ENCODE data around the gene TTC9. TPM values are rescaled to one million over a fixed set of nuclear protein-coding genes. Genes with fewer than 3 reads are reported as not detected.
"Not testable (repeated sequence)": the region's sequence is repeated elsewhere in the genome, so short reads cannot be mapped to it uniquely, and the experiment has no call there.

Gene TTC9
- total RNA-seq, 1 donor from 2014 or later, result 0.13 TPM

GRCh38 chr14:70677341-70677740, 35.6 kb downstream of the TTC9 start:
- no peak for DNase-seq (ENCODE audit: low read depth, low spot score)

GRCh38 chr14:70680748-70681147, 39.0 kb downstream of the TTC9 start:
- no peak for DNase-seq (ENCODE audit: low read depth, low spot score)

- DNase-seq (ENCODE audit: low read depth, low spot score), result no peak
These were observed 42.3 kb downstream of the TTC9 start for GRCh38 chr14:70683983-70684382.

GRCh38 chr14:70685474-70686197, 43.9 kb downstream of the TTC9 start:
- no peak for DNase-seq (ENCODE audit: low read depth, low spot score)

- no peak for DNase-seq (ENCODE audit: low read depth, low spot score)
These were observed 50.5 kb downstream of the TTC9 start for GRCh38 chr14:70692210-70692609.

- no peak for DNase-seq (ENCODE audit: low read depth, low spot score)
These were observed 54.3 kb downstream of the TTC9 start for GRCh38 chr14:70696026-70696425.

GRCh38 chr14:70697701-70698100, 56.0 kb downstream of the TTC9 start:
- DNase-seq (ENCODE audit: low read depth, low spot score), result no peak

- no peak for DNase-seq (ENCODE audit: low read depth, low spot score)
These were observed 56.6 kb downstream of the TTC9 start for GRCh38 chr14:70698288-70698687.

- DNase-seq (ENCODE audit: low read depth, low spot score), result no peak
These were observed 57.9 kb downstream of the TTC9 start for GRCh38 chr14:70699646-70700045.

- DNase-seq (ENCODE audit: low read depth, low spot score), result no peak
These were observed 59.4 kb downstream of the TTC9 start for GRCh38 chr14:70700955-70701585.

GRCh38 chr14:70701610-70702009, 59.9 kb downstream of the TTC9 start:
- DNase-seq (ENCODE audit: low read depth, low spot score), result no peak

GRCh38 chr14:70702161-70702560, 60.4 kb downstream of the TTC9 start:
- no peak for DNase-seq (ENCODE audit: low read depth, low spot score)

GRCh38 chr14:70703621-70704168, 62.0 kb downstream of the TTC9 start:
- not testable (repeated sequence) for DNase-seq (ENCODE audit: low read depth, low spot score)

GRCh38 chr14:70704960-70705359, 63.2 kb downstream of the TTC9 start:
- no peak for DNase-seq (ENCODE audit: low read depth, low spot score)

GRCh38 chr14:70706177-70706576, 64.5 kb downstream of the TTC9 start:
- DNase-seq (ENCODE audit: low read depth, low spot score), result no peak

GRCh38 chr14:70707138-70708038, 65.7 kb downstream of the TTC9 start:
- no peak for DNase-seq (ENCODE audit: low read depth, low spot score)

- DNase-seq (ENCODE audit: low read depth, low spot score), result no peak
These were observed 67.2 kb downstream of the TTC9 start for GRCh38 chr14:70708717-70709570.

GRCh38 chr14:70709726-70710382, 68.1 kb downstream of the TTC9 start:
- DNase-seq (ENCODE audit: low read depth, low spot score), result no peak

- no peak for DNase-seq (ENCODE audit: low read depth, low spot score)
These were observed 69.7 kb downstream of the TTC9 start for GRCh38 chr14:70711451-70711850.

GRCh38 chr14:70713096-70713495, 71.4 kb downstream of the TTC9 start:
- DNase-seq (ENCODE audit: low read depth, low spot score), result no peak
